ENCODE results near the gene RELN.
"Not testable (repeated sequence)": the region's sequence is repeated elsewhere in the genome, so short reads cannot be mapped to it uniquely, and the experiment has no call there.

RELN gene

GRCh38 chr7:103914147-103914899 is 75.1 kb downstream of the RELN start:
- no peak overlapping the region for H3K4me3 ChIP-seq (ENCODE audit: low read length)
- no peak for DNase-seq (ENCODE audit: low read depth, low spot score)

GRCh38 chr7:103912891-103913605 is 76.4 kb downstream of the RELN start:
- DNase-seq (ENCODE audit: low read depth, low spot score) = no peak
- H3K4me3 ChIP-seq (ENCODE audit: low read length) = no peak overlapping the region

GRCh38 chr7:103911015-103911414 is 78.4 kb downstream of the RELN start:
- not testable (repeated sequence) for H3K4me3 ChIP-seq (ENCODE audit: low read length); DNase-seq (ENCODE audit: low read depth, low spot score)

GRCh38 chr7:103905997-103906396 is 83.5 kb downstream of the RELN start:
- no peak for DNase-seq (ENCODE audit: low read depth, low spot score)
- H3K4me3 ChIP-seq (ENCODE audit: low read length) = no peak overlapping the region

- no peak overlapping the region for H3K4me3 ChIP-seq (ENCODE audit: low read length)
- peak; percentile 8 for DNase-seq (ENCODE audit: low read depth, low spot score)
Measured at GRCh38 chr7:103902917-103903316, 86.5 kb downstream of the RELN start.

- not testable (repeated sequence) for H3K4me3 ChIP-seq (ENCODE audit: low read length); DNase-seq (ENCODE audit: low read depth, low spot score)
Measured at GRCh38 chr7:103896826-103897225, 92.6 kb downstream of the RELN start.

GRCh38 chr7:103894656-103895596 is 94.5 kb downstream of the RELN start:
- DNase-seq (ENCODE audit: low read depth, low spot score) = no peak
- no peak overlapping the region for H3K4me3 ChIP-seq (ENCODE audit: low read length)

GRCh38 chr7:103893350-103893749 is 96.1 kb downstream of the RELN start:
- H3K4me3 ChIP-seq (ENCODE audit: low read length) = no peak overlapping the region
- no peak for DNase-seq (ENCODE audit: low read depth, low spot score)

GRCh38 chr7:103889451-103889850 is 100.0 kb downstream of the RELN start:
- H3K4me3 ChIP-seq (ENCODE audit: low read length) = no peak overlapping the region
- DNase-seq (ENCODE audit: low read depth, low spot score) = no peak

- no peak for DNase-seq (ENCODE audit: low read depth, low spot score)
- no peak overlapping the region for H3K4me3 ChIP-seq (ENCODE audit: low read length)
Measured at GRCh38 chr7:103888603-103889153, 100.8 kb downstream of the RELN start.

- no peak for DNase-seq (ENCODE audit: low read depth, low spot score)
- no peak overlapping the region for H3K4me3 ChIP-seq (ENCODE audit: low read length)
Measured at GRCh38 chr7:103887853-103888602, 101.4 kb downstream of the RELN start.

- H3K4me3 ChIP-seq (ENCODE audit: low read length) = no peak overlapping the region
- DNase-seq (ENCODE audit: low read depth, low spot score) = no peak
Measured at GRCh38 chr7:103887050-103887449, 102.4 kb downstream of the RELN start.

GRCh38 chr7:103879928-103880600 is 109.4 kb downstream of the RELN start:
- no peak for DNase-seq (ENCODE audit: low read depth, low spot score)
- no peak overlapping the region for H3K4me3 ChIP-seq (ENCODE audit: low read length)

GRCh38 chr7:103879411-103879810 is 110.0 kb downstream of the RELN start:
- no peak for DNase-seq (ENCODE audit: low read depth, low spot score)
- no peak overlapping the region for H3K4me3 ChIP-seq (ENCODE audit: low read length)

- H3K4me3 ChIP-seq (ENCODE audit: low read length) = no peak overlapping the region
- DNase-seq (ENCODE audit: low read depth, low spot score) = no peak
Measured at GRCh38 chr7:103877565-103877964, 111.9 kb downstream of the RELN start.

- no peak overlapping the region for H3K4me3 ChIP-seq (ENCODE audit: low read length)
- no peak for DNase-seq (ENCODE audit: low read depth, low spot score)
Measured at GRCh38 chr7:103875718-103876117, 113.7 kb downstream of the RELN start.

GRCh38 chr7:103871473-103871872 is 118.0 kb downstream of the RELN start:
- no peak for DNase-seq (ENCODE audit: low read depth, low spot score)
- no peak overlapping the region for H3K4me3 ChIP-seq (ENCODE audit: low read length)

GRCh38 chr7:103870664-103871063 is 118.8 kb downstream of the RELN start:
- no peak for DNase-seq (ENCODE audit: low read depth, low spot score)
- H3K4me3 ChIP-seq (ENCODE audit: low read length) = no peak overlapping the region
